ENCODE measurements around the gene TRIM62.
"Not testable (repeated sequence)": the region's sequence is repeated elsewhere in the genome, so short reads cannot be mapped to it uniquely, and the experiment has no call there.

The TRIM62 gene

GRCh38 chr1:33111965-33112364 is 69.9 kb downstream of the TRIM62 start:
- peak; percentile 58 for DNase-seq (ENCODE audit: low read depth)
- H3K4me3 ChIP-seq (ENCODE audit: low read length): no peak overlapping the region
- no peak overlapping the region for H3K9ac ChIP-seq (ENCODE audit: low read length)
- no peaks in the 10 kb centered on the region for H3K36me3 ChIP-seq (ENCODE audit: control insufficient read depth, insufficient read depth, low read length, severe bottlenecking)
- H3K27me3 ChIP-seq (replicated peaks; ENCODE audit: control insufficient read depth, insufficient read depth, low read length): no peaks in the 10 kb centered on the region
- peaks cover 11% of the 10 kb centered on the region for H3K9me3 ChIP-seq (ENCODE audit: control insufficient read depth, low read length)
- H3K4me1 ChIP-seq (ENCODE audit: control insufficient read depth, insufficient read depth, low read length): no peaks in the 10 kb centered on the region

- DNase-seq (ENCODE audit: low read depth): no peak
- H3K4me1 ChIP-seq (ENCODE audit: control insufficient read depth, insufficient read depth, low read length): no peaks in the 10 kb centered on the region
These were observed 71.4 kb downstream of the TRIM62 start for GRCh38 chr1:33110477-33110876.

GRCh38 chr1:33100119-33100415 is 81.8 kb downstream of the TRIM62 start:
- Histone ChIP-seq H3K36me3 (ENCODE audit: control insufficient read depth, insufficient read depth, low read length, severe bottlenecking) (peaks cover 14% of the 10 kb centered on the region), H3K4me1 (ENCODE audit: control insufficient read depth, insufficient read depth, low read length) (peaks cover 33% of the 10 kb centered on the region)
- H3K27me3 ChIP-seq (replicated peaks; ENCODE audit: control insufficient read depth, insufficient read depth, low read length): not testable (repeated sequence)

More at GRCh38 chr1:33110477-33110876, 71.4 kb downstream of the TRIM62 start:
- H3K9me3 ChIP-seq (ENCODE audit: control insufficient read depth, low read length): peaks cover 11% of the 10 kb centered on the region
- H3K36me3 ChIP-seq (ENCODE audit: control insufficient read depth, insufficient read depth, low read length, severe bottlenecking): no peaks in the 10 kb centered on the region
- H3K27me3 ChIP-seq (replicated peaks; ENCODE audit: control insufficient read depth, insufficient read depth, low read length): no peaks in the 10 kb centered on the region
- no peak overlapping the region for H3K4me3 ChIP-seq (ENCODE audit: low read length)
- H3K9ac ChIP-seq (ENCODE audit: low read length): no peak overlapping the region

GRCh38 chr1:33099290-33100118 is 82.3 kb downstream of the TRIM62 start:
- peak; percentile 98 for DNase-seq (ENCODE audit: low read depth)
- H3K9me3 ChIP-seq (ENCODE audit: control insufficient read depth, low read length): no peaks in the 10 kb centered on the region
- H3K9ac ChIP-seq (ENCODE audit: low read length): peak overlapping the region; percentile 69
- H3K27me3 ChIP-seq (replicated peaks; ENCODE audit: control insufficient read depth, insufficient read depth, low read length): no peaks in the 10 kb centered on the region
- peaks cover 14% of the 10 kb centered on the region for H3K36me3 ChIP-seq (ENCODE audit: control insufficient read depth, insufficient read depth, low read length, severe bottlenecking)
- peaks cover 34% of the 10 kb centered on the region for H3K4me1 ChIP-seq (ENCODE audit: control insufficient read depth, insufficient read depth, low read length)
- H3K4me3 ChIP-seq (ENCODE audit: low read length): peak overlapping the region; percentile 43

More at GRCh38 chr1:33100119-33100415, 81.8 kb downstream of the TRIM62 start:
- H3K4me3 ChIP-seq (ENCODE audit: low read length); H3K9me3 ChIP-seq (ENCODE audit: control insufficient read depth, low read length): not testable (repeated sequence)
- peak overlapping the region; percentile 36 for H3K9ac ChIP-seq (ENCODE audit: low read length)
- DNase-seq (ENCODE audit: low read depth): peak; percentile 47

- Histone ChIP-seq H3K4me3 (ENCODE audit: low read length) (no peak overlapping the region), H3K4me1 (ENCODE audit: control insufficient read depth, insufficient read depth, low read length) (peaks cover 34% of the 10 kb centered on the region), H3K9me3 (ENCODE audit: control insufficient read depth, low read length) (no peaks in the 10 kb centered on the region), H3K36me3 (ENCODE audit: control insufficient read depth, insufficient read depth, low read length, severe bottlenecking) (peaks cover 14% of the 10 kb centered on the region), H3K9ac (ENCODE audit: low read length) (no peak overlapping the region), H3K27me3 (replicated peaks; ENCODE audit: control insufficient read depth, insufficient read depth, low read length) (no peaks in the 10 kb centered on the region)
- no peak for DNase-seq (ENCODE audit: low read depth)
These were observed 83.5 kb downstream of the TRIM62 start for GRCh38 chr1:33098371-33098770.

DNA sequence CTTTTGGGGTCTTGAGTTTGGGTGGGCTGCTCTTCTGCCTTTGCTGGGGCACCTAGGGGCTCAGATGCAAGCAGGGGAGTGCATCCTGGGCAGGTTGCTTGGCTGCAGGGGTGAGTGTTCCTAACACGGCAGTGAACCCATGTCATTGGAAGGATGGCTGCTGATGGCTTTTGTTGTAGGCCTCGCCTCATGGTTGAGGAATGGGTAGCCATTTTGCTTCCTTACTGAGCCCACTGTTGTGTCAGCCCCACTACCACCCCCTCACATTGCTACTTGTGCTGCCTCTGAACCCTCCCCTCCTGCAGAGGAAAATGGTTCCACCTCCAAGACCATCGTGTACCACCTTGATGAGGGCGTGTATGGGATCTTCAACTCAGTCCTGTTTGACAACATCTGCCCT is 84.1 kb downstream of the TRIM62 start:
- no peaks in the 10 kb centered on the region for H3K27me3 ChIP-seq (replicated peaks; ENCODE audit: control insufficient read depth, insufficient read depth, low read length)
- H3K4me1 ChIP-seq (ENCODE audit: control insufficient read depth, insufficient read depth, low read length): peaks cover 34% of the 10 kb centered on the region
- H3K36me3 ChIP-seq (ENCODE audit: control insufficient read depth, insufficient read depth, low read length, severe bottlenecking): peaks cover 14% of the 10 kb centered on the region
- DNase-seq (ENCODE audit: low read depth): no peak
- no peak overlapping the region for H3K4me3 ChIP-seq (ENCODE audit: low read length)
- no peak overlapping the region for H3K9ac ChIP-seq (ENCODE audit: low read length)
- H3K9me3 ChIP-seq (ENCODE audit: control insufficient read depth, low read length): no peaks in the 10 kb centered on the region

DNA sequence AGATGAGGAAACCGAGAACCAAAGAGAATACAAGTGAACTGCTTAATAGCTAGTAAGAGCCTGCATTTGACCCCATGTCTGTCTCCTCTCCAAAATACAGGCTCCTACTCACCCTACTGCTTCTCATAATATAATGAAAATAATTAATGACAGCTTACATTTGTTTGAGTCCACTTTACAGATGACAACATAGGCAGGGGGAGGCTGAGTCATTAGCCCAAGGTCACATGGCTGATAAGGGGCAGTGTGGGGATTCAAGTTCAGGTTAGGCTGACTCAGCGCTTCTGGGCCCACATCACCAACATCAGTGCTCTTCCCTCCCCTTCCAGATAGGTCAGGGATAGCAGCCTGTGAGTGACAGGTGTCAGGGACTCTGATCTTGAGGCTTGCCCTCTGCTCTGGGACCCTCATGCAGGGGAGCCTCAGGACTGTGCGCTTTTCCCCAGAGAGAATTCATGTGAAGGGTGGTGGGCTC is 84.7 kb downstream of the TRIM62 start:
- peaks cover 34% of the 10 kb centered on the region for H3K4me1 ChIP-seq (ENCODE audit: control insufficient read depth, insufficient read depth, low read length)
- peaks cover 10% of the 10 kb centered on the region for H3K36me3 ChIP-seq (ENCODE audit: control insufficient read depth, insufficient read depth, low read length, severe bottlenecking)
- no peak overlapping the region for H3K4me3 ChIP-seq (ENCODE audit: low read length)
- H3K27me3 ChIP-seq (replicated peaks; ENCODE audit: control insufficient read depth, insufficient read depth, low read length): no peaks in the 10 kb centered on the region
- H3K9me3 ChIP-seq (ENCODE audit: control insufficient read depth, low read length): no peaks in the 10 kb centered on the region
- no peak for DNase-seq (ENCODE audit: low read depth)
- H3K9ac ChIP-seq (ENCODE audit: low read length): no peak overlapping the region

DNA sequence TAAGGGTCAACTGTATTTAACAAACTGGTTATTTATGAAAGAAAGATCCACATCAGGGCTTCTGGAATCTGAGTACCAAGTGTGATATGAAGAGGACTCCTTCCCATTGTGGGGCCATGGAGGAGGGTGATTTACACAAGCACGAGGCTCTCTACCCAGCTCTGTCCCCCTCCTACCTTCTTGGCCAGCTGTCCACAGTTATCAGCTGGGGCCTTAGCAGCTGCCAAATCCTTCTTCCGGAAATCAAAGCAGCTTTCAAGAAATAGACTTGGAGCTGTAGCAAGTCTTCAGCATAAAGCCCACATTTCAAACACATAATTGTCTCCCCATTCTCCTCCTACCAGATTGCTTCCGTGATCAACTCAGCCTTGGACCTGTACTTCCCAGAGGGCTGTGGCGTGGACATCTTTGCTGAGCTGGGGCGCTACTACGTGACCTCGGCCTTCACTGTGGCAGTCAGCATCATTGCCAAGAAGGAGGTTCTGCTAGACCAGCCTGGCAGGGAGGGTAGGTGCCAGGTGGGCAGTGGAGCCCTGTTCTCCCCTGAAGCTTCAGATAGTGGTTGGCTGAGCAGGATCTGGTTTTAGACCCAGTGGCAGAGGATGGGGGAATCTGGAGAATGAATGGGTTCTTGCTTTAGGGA is 85.4 kb downstream of the TRIM62 start:
- peaks cover 6% of the 10 kb centered on the region for H3K36me3 ChIP-seq (ENCODE audit: control insufficient read depth, insufficient read depth, low read length, severe bottlenecking)
- H3K9me3 ChIP-seq (ENCODE audit: control insufficient read depth, low read length): no peaks in the 10 kb centered on the region
- H3K4me3 ChIP-seq (ENCODE audit: low read length): no peak overlapping the region
- peak; percentile 36 for DNase-seq (ENCODE audit: low read depth)
- no peaks in the 10 kb centered on the region for H3K27me3 ChIP-seq (replicated peaks; ENCODE audit: control insufficient read depth, insufficient read depth, low read length)
- peaks cover 34% of the 10 kb centered on the region for H3K4me1 ChIP-seq (ENCODE audit: control insufficient read depth, insufficient read depth, low read length)
- no peak overlapping the region for H3K9ac ChIP-seq (ENCODE audit: low read length)

Data from adipocyte (in vitro differentiated cells).